ENCODE measurements around the gene SMG1.
"Not testable (repeated sequence)": the region's sequence is repeated elsewhere in the genome, so short reads cannot be mapped to it uniquely, and the experiment has no call there.

Gene SMG1

DNA sequence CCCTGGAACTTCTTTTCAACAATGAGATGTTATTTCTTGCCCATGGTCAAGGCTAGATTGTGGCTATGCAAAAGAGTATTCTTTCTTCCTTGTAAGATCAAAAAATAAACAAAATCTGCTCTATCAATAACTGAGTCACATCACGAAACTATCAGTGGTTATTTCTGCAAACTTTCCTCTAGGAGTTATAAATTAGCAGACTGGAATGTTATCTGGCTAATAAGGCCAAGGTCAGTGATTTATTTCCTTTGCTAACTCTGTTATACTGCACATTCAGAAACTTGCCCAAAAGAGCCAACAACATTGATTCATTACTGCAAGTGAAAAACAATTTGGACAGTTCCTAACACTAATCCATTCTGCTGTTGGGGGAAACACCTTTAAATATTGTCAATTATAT, 129.8 kb downstream of the SMG1 start:
- DNase-seq, result no peak

GRCh38 chr16:18792836-18793433, 133.3 kb downstream of the SMG1 start:
- DNase-seq, result no peak

GRCh38 chr16:18789850-18790706, 136.1 kb downstream of the SMG1 start, which contains the start of gene RPS15A:
RPS15A (minus strand) TSS chr16:18790334; CDS start chr16:18789113, 1,221 bp downstream.
- peak; percentile 95 for DNase-seq

GRCh38 chr16:18789515-18789849, 136.7 kb downstream of the SMG1 start:
- DNase-seq, result no peak

DNA sequence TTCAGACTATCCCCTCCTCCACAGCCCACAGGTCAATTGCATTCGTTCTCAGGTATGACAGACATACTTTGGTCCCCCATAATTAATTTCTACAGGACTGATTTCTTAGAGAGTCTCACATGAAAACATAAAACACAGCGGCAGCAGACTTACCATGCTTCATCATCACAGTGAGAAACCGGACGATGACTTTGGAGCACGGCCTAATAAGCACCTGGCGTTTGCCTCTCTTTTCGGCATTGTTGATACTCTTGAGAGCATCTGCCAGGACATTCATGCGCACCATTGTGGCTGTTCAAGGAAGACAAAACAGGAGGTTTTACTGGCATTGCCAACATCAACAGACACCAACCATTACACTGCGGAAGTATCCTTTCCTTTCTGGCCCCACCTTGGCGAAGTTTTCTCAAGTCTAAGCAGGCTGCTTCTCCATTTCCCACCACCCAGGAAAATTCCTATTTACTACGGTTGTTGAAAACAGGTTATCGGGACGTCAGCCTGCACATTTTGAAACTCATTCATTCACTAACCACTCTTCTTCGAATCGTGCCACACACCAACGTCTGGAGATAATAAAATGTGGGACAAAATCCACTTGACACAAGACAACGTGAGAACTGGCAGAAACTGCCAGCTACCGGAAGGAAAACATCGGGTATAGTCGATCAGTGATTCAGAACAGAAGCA, 137.2 kb downstream of the SMG1 start:
- DNase-seq, result no peak

DNA sequence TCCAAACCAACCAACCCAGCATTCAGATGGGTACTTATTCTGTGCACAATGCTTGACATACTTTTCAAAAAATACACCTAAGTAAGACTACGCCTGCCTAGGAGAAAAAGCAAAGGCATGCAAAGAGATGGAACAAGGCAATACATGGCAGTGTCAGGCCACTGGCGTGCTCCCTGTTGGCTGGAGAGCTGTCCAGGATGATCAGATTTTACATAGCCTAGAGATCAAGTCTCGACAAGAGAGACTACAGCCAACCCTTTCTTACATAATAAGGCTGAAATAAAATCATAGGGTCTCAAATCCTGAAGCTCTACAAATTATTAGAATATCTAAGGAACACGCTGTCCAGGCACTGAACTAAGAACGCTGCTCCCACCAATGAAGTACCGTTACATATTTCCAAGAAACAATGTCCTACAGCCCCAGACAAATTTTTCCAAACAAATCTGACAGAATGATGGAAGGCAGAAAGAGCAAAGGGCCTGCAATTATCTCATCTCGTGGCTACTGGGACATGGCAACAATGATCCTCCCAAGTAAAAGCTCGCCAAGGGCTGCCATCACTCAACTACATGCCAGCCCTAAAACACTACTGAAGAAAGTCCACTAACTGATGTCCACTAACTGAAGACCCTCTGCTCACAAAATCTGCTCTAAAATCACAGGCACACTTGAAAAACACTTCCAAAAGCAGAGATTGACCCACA, 141.1 kb downstream of the SMG1 start:
- no peak for DNase-seq

- no peak for DNase-seq
These were observed 142.5 kb downstream of the SMG1 start for GRCh38 chr16:18783430-18784341.

DNA sequence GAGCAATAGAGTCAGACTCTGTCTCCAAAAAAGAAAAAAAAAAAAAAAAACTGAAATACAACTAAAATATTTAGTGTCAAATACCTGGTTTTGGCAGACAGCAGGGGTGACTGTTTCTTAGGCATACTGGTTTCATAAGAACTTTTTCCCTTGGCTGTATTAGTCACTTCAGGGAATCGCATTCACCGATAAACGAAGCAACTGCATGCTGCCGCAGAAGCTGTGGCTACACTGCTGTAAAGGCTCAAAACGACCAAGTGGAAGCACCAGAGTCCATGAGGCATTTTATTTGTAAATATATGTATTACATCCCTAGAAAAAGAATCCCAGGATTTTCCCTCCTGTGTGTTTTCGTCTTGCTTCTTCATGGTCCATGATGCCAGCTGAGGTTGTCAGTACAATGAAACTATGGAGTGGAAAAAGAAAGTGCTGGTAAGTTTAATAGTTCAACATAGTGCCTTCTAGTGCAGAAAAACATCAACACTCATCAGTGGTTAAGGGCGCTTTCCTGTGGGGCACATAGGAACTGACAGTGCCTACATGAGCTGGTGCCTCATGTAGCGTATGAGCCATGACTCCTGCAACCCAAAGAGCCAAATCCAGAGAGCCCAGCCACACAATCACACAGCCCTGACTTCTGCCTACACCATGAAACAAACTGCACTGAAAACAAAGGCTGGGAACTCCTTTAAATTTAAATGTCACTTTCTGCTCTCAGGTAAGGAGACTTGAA, 143.3 kb downstream of the SMG1 start:
- DNase-seq, result no peak

DNA sequence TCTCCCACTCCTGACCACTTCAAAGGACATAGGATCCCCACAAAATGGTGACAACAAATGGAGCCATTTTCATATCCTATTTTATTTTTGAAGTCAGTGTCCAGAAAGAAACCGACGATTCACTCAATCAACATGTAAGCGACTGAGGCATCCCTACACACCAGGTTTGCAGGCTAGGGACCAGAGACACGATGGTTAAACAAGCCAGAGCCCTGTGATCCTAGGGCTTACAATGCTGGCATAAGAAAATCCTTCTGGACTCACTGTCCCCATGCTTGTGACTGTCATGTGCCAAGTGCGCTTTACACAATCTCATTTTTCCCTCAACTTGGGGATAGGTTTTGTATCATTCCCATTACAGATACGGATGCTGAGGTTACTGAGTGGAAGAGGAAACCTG, 145.0 kb downstream of the SMG1 start:
- not testable (repeated sequence) for DNase-seq

DNA sequence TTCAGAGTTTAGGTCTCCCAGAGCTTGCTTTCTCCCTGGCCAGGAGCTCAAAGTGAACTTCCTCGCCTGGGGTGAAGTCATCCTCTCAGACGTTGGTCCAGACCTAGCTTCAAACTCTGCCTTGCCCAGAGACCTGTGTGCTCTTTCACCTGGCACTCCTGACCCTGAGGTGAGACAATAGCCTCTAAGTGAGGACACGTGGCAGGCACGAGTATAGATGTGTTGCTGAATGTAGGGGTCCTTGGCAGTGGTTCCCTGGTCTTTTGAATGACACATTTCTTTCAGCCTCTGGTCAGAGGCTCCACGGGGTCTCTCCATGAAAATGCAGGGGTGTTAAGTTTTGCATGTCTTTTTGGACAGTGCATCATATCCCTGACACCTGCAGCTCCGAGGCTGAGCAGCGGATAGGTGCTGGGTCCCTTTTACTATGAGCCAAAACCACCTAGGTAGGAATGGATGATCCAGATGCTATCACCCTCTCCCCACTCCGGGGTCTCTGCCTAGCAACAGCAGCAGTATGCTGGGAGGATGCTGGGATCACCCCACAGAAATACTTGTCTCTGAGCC, 145.7 kb downstream of the SMG1 start:
- not testable (repeated sequence) for DNase-seq

GRCh38 chr16:18777664-18778063, 148.5 kb downstream of the SMG1 start:
- not testable (repeated sequence) for DNase-seq

DNA sequence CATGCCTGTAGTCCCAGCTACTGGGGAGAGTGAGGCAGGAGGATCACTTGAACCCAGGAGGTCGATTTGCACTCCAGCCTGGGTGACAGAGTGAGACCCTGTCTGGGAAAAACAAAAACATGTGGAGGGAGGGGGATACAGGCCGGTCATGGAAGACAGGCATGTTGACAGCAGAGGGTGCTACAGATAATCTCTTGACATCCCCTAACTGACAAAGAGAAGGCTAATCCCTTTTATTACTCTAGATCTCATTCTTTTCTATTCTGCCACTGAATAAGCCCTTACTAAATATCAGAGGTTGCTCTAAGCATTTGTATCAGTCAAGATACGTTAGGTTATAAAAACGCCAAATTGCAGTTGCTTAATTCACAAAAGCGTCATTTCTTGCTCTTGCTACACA, 149.9 kb downstream of the SMG1 start:
- DNase-seq, result not testable (repeated sequence)

DNA sequence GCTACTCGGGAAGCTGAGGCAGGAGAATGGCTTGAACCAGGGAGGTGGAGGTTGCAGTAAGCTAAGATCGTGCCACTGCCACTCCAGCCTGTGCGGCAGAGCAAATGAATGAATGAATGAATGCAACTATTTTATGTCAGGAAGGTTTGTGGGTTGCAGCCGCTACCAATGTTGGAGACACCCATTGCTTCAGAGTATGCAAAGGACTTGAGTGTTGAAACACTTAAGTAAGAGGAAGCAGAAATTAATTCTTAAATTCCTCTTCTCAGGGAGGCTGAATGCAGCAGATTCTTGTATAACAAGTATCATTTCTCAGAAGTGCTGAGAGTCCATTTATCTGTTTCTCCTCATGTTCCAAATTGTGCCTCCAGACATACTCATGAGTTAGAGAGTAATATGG, 151.6 kb downstream of the SMG1 start:
- not testable (repeated sequence) for DNase-seq

- not testable (repeated sequence) for DNase-seq
These were observed 154.0 kb downstream of the SMG1 start for GRCh38 chr16:18772171-18772570.

GRCh38 chr16:18770336-18770962, 155.8 kb downstream of the SMG1 start:
- DNase-seq, result not testable (repeated sequence)

DNA sequence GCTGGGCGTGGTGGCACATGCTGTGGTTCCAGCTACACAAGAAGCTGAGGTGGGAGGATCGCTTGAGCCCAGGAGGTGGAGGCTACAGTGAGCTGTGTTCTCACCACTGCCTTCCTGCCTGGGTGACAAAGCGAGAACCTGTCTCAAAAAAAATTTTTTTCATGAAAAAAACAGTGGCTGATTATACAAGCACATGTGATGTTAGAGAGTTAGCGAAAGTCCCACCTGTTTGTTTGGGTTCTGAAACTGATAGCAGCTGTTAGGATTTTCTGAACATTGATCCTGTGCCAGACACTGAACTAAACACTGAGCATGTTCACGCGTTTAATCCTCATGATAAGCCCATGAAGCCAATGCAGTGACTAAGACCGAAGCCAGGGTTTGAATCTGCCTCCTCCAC, 159.0 kb downstream of the SMG1 start:
- DNase-seq, result peak; percentile 48

DNA sequence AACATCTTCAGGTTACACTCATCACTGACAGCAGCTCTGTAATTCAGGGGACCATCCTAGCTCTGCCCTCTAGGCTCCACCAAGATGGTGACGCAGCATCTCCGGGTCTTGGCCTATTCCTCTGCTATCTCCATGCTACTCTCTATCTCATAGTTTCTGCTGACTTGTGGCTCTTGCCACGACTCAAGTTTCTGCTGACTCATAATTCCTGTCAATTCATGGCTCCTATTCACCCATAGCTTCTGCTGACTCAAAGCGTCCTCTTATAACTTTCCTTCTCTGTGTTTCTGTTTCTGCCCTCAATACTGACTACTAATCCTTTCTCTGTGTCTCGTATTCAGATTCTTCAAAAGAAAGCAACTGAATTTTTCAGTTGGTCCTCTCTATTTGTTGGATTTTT, 163.5 kb downstream of the SMG1 start:
- DNase-seq, result not testable (repeated sequence)

DNA sequence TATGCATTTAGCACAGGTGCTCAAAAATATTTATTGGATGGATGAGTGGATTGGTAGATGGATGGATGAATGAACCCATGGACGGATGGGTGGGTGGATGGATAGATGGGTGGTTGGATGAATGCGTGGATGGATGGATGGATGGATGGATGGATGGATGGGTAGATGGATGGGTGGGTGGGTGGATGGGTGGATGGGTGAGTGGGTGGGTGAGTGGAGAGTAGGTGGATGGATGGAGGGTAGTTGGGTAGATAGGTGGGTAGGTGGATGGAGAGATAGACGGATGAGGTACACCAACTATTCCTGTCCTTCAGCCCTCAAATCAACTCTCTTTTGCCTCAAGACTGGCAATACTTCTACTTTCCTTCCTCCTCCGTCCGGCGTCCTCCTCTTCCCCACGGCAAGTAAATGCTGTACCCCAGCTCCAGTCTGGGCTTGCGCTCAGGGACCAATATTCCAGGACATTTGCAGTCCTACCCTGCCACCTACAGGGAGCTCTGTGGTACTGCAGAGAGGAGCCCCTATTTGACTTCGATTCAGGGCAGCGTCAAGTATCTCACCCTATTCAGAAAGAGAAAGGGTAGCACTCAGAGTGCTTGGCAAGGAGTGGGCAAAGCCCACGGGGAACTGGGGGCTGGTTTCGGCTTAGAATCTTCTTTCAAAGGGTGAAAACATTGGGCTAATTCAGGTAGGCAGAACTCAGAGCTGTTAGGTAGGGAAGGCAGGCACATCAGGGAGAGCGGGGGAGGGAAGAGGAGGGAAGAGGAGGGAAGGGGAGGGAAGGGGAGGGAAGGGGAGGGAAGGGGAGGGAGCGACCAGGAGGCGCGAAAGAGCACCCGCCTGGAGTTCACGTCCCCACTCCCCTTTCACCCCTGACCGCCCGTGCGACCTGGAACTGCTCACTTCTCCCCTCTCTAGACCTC, 166.3 kb downstream of the SMG1 start:
- DNase-seq, result peak; percentile 60

GRCh38 chr16:18757960-18758660, 168.1 kb downstream of the SMG1 start:
- DNase-seq, result not testable (repeated sequence)
